Brain pericyte (primary cell): Measurements from ENCODE around the gene FAM107B.
"Not testable (repeated sequence)": the region's sequence is repeated elsewhere in the genome, so short reads cannot be mapped to it uniquely, and the experiment has no call there.

ENCODE experiments used
- DNase-seq: peaks from one replicate; pipeline ENCODE4 v3.0.0-alpha.2; 2012; ENCODE audit warnings: low read depth, low spot score

FAM107B gene

DNA sequence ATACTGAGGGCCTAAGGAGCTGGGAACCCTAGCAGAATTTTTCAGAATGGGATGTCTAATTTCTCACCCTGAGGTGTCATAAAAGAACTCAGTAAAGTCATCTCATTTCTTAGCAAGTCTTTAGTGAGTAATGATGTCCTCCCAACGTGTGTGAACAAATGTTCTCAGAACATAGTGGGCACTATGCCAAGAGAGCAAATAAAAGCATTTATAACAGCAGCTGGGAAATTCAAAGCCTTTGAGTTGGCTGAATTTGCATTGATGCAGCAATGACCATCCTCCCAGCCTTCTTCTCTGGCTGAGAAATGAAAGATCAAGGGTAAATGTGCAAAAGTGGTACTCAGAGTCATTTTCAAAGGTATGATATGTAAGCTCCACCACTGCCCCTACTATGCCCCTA is 109.4 kb downstream of the FAM107B start:
- no peak for DNase-seq

GRCh38 chr10:14664345-14664744 is 110.4 kb downstream of the FAM107B start:
- no peak for DNase-seq

- DNase-seq = no peak
Measured at GRCh38 chr10:14661818-14662217, 112.9 kb downstream of the FAM107B start.

GRCh38 chr10:14660831-14661230 is 113.9 kb downstream of the FAM107B start:
- DNase-seq = no peak

DNA sequence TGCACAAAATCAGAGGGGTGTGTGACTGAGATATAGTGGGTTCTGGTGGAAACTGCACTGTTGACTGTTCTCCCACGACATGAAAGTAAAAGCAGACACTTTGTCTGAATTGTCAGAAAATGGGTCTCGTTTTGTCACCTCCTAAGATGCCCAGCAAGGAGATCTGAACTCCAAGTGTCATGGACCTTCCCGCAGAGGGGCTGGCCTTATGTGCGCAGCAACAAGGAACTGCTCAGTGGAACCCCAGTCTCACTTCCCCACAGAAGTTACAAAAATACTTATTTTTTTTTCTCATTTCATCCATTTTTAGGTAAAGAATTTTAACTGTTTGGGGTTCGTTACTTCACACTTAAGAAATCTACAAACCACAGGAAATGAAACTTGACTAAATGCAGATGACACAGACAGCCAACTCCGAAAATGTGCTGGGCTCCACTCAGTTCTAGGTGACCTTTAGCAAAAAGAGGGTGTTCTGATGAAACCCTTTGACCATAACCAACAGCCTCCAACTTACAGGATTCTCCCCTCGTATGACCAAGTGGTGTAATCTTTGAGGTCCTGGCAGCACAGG is 115.0 kb downstream of the FAM107B start:
- DNase-seq = no peak

DNA sequence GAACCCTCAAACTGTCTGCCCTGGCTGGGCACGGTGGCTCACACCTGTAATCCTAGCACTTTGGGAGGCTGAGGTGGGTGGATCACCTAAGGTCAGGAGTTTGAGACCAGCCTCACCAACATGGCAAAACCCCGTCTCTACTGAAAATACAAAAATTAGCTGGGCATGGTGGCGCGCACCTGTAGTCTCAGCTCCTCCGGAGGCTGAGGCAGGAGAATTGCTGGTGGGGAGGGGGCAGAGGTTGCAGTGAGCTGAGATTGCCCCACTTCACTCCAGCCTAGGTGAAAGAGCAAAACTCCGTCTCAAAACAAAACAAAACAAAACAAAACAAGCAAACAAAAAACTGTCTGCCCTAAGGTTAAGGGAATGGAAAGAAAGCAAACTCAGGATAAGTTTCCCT is 115.6 kb downstream of the FAM107B start:
- not testable (repeated sequence) for DNase-seq

DNA sequence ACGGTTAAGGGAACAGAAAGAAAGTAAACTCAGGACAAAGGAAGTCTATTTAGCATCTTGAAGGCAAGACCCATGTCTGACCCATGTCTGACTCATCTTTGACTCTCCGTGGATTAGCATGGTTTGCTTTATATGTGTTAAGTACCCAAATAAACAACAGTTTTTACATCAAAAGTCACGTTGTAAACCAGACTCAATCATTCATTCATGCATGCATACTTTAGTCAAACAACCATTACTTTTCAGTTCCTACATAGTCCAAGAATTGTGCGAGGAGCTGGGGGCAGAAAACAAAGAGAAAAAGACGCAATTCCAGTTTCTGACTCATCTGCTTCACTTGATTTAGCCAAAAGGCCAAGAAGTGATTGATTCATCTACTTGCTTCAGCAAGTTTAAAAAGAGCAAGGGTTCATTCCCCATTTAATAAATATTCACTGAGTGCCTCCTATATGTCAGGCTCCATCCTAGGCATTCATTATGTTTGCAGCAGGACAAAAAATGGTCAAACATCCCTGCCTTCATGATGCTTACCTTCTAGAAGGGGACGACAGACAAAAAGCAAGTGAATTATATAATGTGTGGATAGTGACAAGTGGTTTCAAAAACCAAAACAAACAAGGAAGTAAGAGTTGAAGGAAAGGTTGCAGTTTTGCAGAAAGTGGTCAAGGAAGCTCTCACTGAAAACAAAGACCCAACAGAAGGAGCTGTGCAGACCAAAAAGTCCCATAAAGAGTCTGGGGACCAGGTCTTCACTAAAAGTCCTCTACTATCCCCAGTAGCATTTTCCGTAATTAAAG is 116.2 kb downstream of the FAM107B start:
- DNase-seq = peak; percentile 27

- DNase-seq = no peak
Measured at GRCh38 chr10:14656052-14656730, 118.5 kb downstream of the FAM107B start.

DNA sequence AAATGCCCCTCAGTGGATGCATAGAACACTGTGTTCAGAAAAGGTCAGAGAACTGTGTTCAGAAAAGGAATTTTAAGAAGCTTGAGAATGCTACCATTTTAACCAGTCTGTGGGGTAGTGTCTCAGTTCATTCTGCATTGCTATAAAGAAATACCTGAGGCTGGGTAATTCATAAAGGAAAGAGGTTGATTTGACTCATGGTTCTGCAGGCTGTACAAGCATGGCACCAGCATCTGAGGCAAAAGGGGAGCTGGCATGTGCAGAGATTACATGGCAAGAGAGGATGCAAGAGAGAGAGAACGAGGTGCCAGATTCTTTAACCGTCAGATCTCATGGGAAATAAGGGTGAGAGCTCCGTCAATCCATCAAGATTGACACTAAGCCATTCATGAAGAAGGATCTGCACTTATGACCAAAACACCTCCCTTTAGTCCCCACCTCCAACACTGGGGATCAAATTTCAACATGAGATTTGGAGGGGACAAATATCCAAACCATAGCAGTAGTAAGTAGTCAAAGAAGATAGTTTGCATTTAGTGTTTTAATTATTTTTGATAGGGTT is 119.8 kb downstream of the FAM107B start:
- DNase-seq = no peak

DNA sequence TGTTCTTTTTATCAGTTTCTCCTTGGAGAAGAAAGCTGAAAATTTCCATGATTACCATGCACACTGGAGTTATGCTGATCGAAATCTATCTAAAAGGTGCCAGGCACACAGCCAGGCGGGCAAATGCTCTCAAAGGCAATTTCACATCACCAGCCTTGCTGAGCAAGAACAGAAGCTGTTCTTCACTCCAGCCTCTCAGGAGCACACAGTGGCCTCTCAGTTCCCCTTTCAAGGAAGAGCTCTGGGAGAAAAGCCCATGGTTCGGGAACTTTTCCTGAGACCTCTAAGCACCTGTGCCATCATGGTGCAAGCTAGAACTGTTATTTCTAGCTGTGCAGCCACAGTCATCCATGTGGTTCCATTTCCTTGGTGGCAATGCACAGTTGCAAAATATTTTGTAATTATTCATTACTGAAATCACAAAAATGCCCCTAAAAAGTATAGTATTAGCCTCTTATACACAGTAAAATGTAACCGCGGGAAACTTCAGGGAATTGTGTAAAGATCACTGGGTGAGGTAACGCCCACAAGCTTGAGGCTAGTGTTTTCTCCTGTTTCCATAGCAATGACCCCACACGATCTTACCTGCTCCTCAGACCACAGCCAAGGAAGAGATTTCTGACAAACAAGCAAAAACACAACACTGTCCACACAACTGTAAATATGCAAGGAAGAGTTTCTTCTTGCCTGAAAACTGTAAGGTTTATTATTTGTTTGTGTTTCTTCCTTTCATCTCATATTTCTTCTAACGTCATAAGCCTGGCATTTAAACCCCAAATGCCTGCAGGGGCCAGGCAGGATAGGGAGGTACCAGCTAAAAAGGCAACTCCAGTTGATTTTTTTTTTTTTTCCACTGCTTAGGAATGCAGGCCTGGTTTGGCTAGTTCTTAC is 121.2 kb downstream of the FAM107B start:
- DNase-seq = peak; percentile 30

GRCh38 chr10:14652816-14653215 is 121.9 kb downstream of the FAM107B start:
- DNase-seq = no peak

DNA sequence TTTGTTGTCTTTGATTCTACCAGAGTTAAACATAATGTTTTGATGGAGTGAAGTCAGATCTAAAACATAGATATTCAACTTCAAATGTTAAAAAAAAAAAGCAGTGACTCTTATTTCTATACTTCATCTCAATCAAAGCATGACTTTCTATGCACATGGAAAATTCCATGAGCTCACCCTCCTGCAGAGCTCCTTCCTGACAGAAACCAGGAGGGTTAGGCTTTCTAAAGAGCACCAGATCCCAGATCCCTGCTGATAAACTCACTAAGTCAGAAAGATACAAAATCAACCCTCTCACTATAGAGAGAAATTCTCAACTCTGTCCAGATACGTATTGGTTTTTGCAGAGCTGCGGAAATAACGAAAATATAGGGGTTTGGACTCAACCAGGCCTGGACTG is 122.6 kb downstream of the FAM107B start:
- DNase-seq = no peak

DNA sequence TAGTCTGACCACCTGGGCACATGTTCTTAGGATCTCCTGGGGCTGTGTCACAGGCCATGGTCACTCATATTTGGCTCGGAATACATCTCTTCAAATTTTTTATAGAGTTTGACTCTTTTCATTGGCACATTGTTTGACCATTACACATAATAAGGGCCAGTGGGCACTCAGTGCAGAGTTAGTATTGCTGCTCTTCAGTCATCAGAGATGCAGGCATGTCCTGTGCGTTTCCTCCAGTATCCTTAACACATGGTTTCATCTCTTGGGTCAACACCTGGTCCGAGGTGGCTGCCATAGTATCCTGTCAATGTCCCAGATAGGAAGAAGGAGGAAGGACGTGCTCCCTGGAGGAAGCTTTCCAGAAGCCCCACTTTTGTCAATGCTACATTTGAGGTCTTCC is 125.0 kb downstream of the FAM107B start:
- no peak for DNase-seq

- no peak for DNase-seq
Measured at GRCh38 chr10:14648946-14649345, 125.8 kb downstream of the FAM107B start.

- no peak for DNase-seq
Measured at GRCh38 chr10:14648005-14648765, 126.5 kb downstream of the FAM107B start.

DNA sequence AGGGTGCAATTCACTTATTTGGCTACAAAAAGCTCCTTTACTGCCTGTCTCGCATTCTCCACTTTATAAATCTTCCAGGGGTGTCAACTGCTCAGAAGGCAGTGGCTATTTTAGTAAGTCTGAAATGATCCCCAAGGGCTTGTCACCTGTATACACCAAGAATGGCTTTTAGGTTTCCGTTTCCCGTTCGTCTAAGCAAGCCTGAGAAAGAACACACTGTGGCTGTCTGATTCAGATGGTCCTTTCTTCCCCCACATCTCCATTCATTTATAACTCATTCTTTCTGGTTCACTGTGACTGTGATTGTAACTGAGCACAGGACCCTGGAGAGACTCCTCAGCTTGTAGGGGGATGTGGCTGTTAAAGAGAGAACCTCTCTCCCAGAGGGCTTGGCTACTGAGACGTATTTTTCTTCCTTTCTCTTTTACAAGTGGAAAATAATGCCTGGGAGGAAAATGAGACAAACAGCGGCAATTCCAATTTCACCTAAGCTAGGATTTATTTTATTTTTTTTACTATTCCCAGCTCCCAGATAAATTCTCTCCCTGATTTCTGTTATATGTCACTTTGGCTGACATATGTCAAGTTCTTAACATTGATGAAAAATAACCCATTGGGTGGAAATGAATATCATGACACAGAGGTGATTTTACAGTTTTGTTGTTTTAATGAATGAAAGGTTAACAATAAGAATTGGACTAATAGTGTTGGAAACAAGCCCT is 129.3 kb downstream of the FAM107B start:
- no peak for DNase-seq

- no peak for DNase-seq
Measured at GRCh38 chr10:14639637-14640036, 135.1 kb downstream of the FAM107B start.

- no peak for DNase-seq
Measured at GRCh38 chr10:14635043-14635710, 139.5 kb downstream of the FAM107B start.

DNA sequence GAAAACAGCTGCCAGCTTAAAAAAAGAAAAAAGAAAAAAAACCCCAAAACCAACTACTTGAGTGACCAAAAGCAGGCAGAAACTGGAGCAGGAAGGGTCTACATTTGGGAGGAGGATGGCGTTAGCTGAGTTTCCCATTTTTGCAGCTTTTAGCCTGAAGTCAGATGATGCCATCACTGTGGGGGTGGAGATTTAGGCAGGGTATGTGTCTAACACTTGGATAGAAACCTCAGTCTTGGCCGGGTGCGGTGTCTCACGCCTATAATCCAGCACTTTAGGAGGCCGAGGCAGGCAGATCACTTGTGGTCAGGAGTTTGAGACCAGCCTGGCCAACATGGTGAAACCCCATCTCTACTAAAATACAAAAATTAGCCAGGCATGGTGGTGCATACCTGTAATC is 140.1 kb downstream of the FAM107B start:
- not testable (repeated sequence) for DNase-seq
